Measurements from ENCODE around the gene TVP23C.

Gene TVP23C

DNA sequence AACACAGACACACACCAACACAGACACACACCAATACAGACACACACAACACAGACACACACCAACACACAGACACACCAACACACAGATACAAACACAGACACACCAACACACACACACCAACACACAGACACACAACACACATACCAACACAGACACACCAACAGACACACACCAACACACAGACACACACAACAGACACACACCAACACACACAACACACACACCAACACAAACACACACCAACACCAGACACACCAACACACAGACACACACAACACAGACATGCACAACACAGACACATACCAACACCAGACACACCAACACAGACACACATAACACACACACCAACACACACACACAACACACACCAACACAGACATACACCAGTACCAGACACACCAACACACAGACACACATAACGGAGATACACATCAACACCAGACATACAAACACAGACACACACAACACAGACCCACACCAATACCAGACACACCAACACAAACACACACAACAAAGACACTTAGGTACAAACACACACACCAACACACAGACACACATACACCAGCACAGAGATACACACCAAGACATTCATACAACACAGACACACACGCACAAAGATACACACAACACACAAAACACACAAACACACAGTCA lies 98.1 kb downstream of the TVP23C start:
- DNase-seq (ENCODE audit: low spot score) = no peak

GRCh38 chr17:15464231-15464985 lies 98.9 kb downstream of the TVP23C start:
- DNase-seq (ENCODE audit: low spot score) = no peak

- no peak for DNase-seq (ENCODE audit: low spot score)
Measured at GRCh38 chr17:15462976-15463772, 100.1 kb downstream of the TVP23C start.

GRCh38 chr17:15457723-15458094 lies 105.6 kb downstream of the TVP23C start:
- no peak for DNase-seq (ENCODE audit: low spot score)

- DNase-seq (ENCODE audit: low spot score) = no peak
Measured at GRCh38 chr17:15456972-15457722, 106.1 kb downstream of the TVP23C start.

DNA sequence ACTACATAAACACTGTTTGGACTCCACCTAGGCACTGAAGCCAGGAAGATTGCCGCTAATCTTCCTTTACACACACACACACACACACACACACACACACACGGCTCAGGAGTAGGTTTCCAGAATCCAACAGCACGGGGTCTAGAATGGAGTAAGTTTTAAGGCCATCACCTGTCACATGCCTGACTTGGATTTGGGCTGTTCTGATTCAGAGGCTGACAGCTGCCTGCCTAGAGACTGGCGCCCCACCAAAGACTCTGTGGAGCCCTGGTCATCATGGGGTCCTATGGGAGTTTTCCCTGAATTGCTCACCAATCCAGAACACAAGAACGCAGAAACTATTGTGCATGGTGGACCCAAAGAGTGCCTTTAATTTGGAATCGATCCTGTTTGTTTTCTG lies 106.8 kb downstream of the TVP23C start:
- DNase-seq (ENCODE audit: low spot score) = no peak

DNA sequence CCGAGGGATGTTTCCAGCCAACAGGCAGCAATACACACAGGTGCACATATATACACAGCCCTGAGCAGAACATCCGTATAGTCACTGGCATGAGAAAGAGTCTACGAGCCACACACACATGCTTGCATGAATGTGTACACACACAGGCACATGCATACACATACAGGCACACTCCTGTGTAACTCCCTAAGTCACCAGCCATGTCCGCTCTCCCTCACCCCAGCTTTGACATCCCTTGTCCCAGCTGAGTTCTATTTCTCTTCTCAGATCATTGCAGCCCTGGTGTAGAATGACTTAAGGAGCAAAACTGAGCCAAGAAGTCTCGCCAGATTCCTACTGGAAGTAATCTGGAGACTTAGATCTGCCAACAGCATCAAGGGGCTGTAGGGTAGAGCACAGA lies 108.9 kb downstream of the TVP23C start:
- DNase-seq (ENCODE audit: low spot score) = no peak

DNA sequence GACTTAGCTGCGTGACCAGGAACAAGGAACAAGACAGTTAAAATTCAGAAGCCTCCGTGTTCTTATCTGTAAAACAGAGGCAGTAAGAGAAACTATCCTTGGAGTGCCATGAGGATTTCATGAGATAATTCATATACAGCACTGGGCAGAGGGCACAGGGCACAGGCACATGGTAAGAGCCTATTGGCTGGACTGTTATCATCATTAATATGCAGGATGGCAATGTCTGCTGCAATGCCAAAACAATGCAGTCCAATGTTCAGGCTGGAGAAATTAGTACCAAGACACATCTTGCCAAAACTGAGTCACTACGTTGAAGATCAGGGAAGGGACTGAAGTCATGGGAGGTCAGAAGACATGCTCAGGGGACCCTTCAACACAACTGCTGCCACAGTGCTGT lies 109.5 kb downstream of the TVP23C start:
- no peak for DNase-seq (ENCODE audit: low spot score)

DNA sequence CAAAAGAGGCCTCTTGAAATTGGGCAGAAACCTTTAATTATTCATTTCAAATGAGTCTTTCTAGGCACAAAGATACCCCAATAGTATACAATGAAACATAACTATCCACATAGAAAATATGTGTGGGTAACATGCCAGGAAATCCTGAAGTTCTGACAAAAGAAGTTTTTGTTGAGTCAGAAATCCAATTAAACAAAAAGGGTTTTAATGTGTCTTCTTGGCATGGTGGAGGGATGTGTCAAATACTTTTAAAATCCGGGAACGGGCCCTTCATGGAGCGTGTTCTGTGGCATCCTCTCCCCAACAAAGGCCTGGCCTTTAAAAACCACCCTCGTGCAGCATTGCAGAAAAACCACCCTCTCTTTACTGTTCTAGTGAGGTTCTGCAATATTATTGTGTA lies 110.0 kb downstream of the TVP23C start:
- no peak for DNase-seq (ENCODE audit: low spot score)

DNA sequence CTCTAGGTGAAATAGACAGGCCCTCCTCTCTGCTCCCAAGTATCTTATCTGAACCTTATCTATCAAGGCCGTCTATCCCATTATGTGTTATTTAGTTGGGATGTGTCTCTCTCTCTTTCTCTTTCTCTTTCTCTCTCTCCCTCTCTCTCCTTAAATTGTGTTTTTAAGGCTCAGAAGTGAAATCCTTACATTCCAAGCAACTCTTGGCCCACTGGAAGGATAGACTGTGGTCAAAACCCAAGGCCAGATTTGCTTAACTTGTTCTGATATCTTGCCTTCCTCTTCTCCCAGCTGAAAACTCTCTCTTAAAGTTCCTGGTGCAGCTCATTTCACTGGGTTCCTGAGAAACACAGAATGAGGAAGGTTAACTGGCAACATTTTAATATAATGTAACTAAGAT lies 110.5 kb downstream of the TVP23C start:
- DNase-seq (ENCODE audit: low spot score) = no peak

All from kidney capillary endothelial cell (primary cell).